SK-N-MC (cell line): Measurements from ENCODE around the gene CDH18.

ENCODE experiments used
- EZH2 ChIP-seq: fragments of 200-600 bp; sonication (generic); IDR thresholded peaks from one replicate; pipeline ENCODE4 v1.6.1; 2017; ENCODE audit warnings: antibody characterized with exemption
- FOXP2 ChIP-seq: optimal IDR thresholded peaks from 2 replicates; pipeline ENCODE3; 2011; ENCODE audit warnings: mild to moderate bottlenecking, moderate library complexity; ENCODE audit not compliant: insufficient read depth; ENCODE audit errors: extremely low read length, control extremely low read depth
- POLR2AphosphoS5 ChIP-seq: IDR thresholded peaks from 2 replicates; pipeline ENCODE4 v1.6.1; 2012; ENCODE audit warnings: mild to moderate bottlenecking, low read depth, low read length, borderline replicate concordance

DNA sequence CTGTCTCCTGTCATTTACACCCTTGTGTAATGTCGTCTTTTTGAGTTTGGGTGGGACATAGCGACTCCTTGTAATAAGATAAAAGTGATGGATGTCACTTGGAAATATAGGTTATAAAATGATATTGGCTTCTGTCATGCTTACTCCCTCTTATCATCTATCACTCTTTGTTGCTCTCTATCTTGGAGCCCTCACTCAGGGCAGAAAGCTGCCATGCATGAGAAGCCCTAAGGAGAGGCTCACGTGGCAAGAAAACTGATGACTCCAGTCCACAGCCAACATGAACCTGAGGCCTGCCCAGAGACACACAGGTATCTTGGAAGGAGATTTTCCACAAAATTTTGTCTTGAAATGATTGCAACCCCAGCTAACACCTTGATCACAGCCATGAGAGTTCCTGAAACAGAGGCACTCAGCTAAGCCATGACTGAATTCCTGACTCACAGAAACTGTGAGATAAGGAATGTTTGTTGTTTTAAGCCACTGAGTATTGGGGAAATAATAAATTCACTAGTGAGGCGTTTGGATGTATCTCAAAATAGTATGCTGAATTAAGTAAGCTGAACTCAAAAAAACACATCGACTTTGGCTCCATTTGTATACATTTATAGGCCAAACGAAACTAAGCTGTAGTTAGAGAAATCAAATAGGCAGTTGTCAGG is 216.7 kb downstream of the CDH18 start:
- no peak for TF ChIP-seq POLR2AphosphoS5
- TF ChIP-seq EZH2, result no peak
- no peak for TF ChIP-seq FOXP2
